Left ventricle myocardium inferior (tissue), 1 donor: ENCODE measurements around the gene TIPRL. TPM values are rescaled to one million over a fixed set of nuclear protein-coding genes. Genes with fewer than 3 reads are reported as not detected.

Source experiments
- DNase-seq: peaks from one replicate; pipeline ENCODE4 v3.0.0-alpha.2; 2020
- H3K27ac ChIP-seq: fragments of 200-600 bp; replicated peaks from 2 replicates; pipeline ENCODE4 v1.8.0; 2021
- H3K27me3 ChIP-seq: fragments of 200-600 bp; 2 replicates; pipeline ENCODE4 v1.8.0; 2021; ENCODE audit warnings: low read depth
- H3K36me3 ChIP-seq: fragments of 200-600 bp; 2 replicates; pipeline ENCODE4 v1.8.0; 2021
- H3K4me1 ChIP-seq: fragments of 200-600 bp; 2 replicates; pipeline ENCODE4 v1.8.0; 2021
- H3K4me3 ChIP-seq: fragments of 200-600 bp; 2 replicates; pipeline ENCODE4 v1.8.0; 2021; ENCODE audit warnings: mild to moderate bottlenecking, moderate library complexity
- H3K9me3 ChIP-seq: fragments of 200-600 bp; replicated peaks from 2 replicates; pipeline ENCODE4 v1.8.0; 2021
- CTCF ChIP-seq: fragments of 200-600 bp; IDR thresholded peaks from 2 replicates; pipeline ENCODE4 v1.8.0; 2021; ENCODE audit warnings: antibody characterized with exemption, mild to moderate bottlenecking, borderline replicate concordance
- intact Hi-C: fragments of 100-400 bp; cut with micrococcal nuclease; formaldehyde crosslinking; loops from one replicate; pipeline ENCODE4 v1.11.0; 2022
- total RNA-seq: library from RNA; stranded (reverse); fragmentation: NEBNext Ultra II Directional; extraction: Animal tissue kit (Norgen Biotek cat#: 25700); gene quantifications from one replicate; pipeline ENCODE4 v1.2.1, GENCODE V29; 2021
- donor health status: DM: no; HTN: yes; CAD: no; lungs with severe emphysema.

TIPRL gene
- total RNA-seq, 1 donor from 2014 or later: 28.3 TPM

- H3K36me3 ChIP-seq: no peaks in the 10 kb centered on the region
- no peak for DNase-seq
- no peak overlapping the region for H3K4me3 ChIP-seq
- peaks cover 11% of the 10 kb centered on the region for H3K4me1 ChIP-seq
- no peaks in the 10 kb centered on the region for H3K27me3 ChIP-seq
- intact Hi-C loops: no loop called here
- H3K9me3 ChIP-seq: no peaks in the 10 kb centered on the region
- TF ChIP-seq CTCF: no peak
- no peak overlapping the region for H3K27ac ChIP-seq
These were observed 36.8 kb upstream of the TIPRL start for GRCh38 chr1:168141871-168142385.

DNA sequence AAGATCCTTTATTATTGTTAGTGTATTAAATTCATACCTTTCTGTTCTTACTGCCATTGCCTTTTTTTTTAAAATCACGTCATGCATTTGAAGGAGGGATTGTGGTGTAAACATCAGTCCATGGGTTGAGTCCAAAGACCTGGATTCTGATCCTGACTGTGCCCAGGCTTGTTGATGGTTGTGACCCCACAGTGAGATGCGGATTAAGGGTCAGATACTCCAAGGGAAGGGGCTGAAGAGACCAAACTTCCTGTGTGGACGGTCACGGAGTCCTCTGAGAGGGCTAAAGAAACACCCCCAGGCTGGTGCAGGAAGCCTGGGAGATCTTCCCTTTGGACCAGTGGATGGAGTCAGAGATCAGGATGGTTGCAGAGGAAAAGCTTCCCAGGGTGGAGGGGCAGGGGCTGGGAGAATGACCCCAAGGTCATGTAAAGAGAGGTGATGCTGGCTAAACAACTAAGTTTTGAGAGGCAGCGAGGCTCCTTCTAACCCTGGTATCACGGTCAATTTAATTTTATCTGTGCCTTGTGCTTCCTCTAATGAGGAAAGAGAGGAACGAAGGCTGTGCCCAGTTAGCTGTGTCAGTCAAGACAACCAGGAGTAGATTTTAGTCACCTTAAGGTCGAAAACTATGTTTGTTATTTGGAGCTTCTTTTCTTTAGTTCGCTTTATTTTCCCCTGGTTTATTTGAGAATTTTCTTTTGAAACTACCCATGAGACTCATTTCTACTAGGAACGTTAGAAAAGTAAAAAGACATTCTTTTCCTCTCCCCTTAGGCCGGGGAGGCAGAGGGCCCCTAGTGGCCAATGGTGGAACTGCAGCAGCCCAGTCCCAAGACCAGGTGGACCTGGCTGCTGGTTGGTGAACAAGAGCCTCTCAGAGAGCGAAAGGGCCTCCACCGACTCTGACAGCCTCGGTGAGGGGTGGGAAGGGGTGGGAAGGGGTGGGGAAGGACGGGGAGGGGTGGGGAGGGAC lies 33.3 kb upstream of the TIPRL start:
- Histone ChIP-seq H3K36me3 (no peaks in the 10 kb centered on the region), H3K27ac (peak overlapping the region; percentile 30), H3K27me3 (no peaks in the 10 kb centered on the region), H3K4me1 (peaks cover 5% of the 10 kb centered on the region), H3K4me3 (no peak overlapping the region), H3K9me3 (no peaks in the 10 kb centered on the region)
- intact Hi-C loops: no loop called here
- TF ChIP-seq CTCF: peak; percentile 92
- peak; percentile 85 for DNase-seq

DNA sequence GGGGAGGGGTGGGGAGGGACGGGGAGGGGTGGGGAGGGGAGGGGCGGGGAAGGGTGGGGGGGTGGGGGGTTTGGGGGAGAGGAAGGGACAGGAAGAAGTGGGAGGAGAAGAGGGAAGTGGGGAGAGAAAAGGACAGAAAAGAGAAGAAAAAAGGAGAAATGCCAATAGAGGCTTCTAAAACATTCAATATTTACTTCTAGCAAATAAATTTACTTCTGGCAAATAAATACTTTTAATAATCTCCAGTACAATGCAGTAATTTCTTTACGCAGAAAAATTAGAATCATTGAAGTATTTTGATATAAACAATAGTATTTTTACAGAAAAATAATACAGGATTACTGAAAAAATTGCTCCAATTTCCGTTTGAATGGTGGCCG lies 32.6 kb upstream of the TIPRL start:
- intact Hi-C loops: no loop called here
- Histone ChIP-seq H3K4me3 (no peak overlapping the region), H3K36me3 (no peaks in the 10 kb centered on the region), H3K27ac (no peak overlapping the region), H3K27me3 (no peaks in the 10 kb centered on the region), H3K4me1 (peaks cover 6% of the 10 kb centered on the region), H3K9me3 (no peaks in the 10 kb centered on the region)
- DNase-seq: no peak
- no peak for TF ChIP-seq CTCF

DNA sequence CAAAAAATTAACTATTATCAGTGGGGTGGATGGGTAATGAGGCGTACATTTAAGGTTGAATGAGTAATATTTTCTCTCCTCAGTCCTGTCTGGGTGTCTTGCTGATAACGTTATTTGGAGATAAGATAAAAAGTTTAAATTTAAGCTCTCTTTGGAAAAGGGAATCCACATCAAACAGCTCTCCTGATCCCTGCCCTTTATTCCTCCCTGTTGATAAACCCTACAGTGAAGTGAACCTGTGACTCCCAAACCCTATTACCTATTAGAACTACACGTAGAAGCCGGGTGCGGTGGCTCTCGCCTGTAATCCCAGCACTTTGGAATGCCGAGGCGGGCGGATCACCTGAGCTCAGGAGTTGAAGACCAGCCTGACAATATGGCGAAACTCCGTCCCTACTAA lies 32.1 kb upstream of the TIPRL start:
- no peak overlapping the region for H3K4me3 ChIP-seq
- H3K9me3 ChIP-seq: no peaks in the 10 kb centered on the region
- H3K36me3 ChIP-seq: no peaks in the 10 kb centered on the region
- intact Hi-C loops: no loop called here
- no peak overlapping the region for H3K27ac ChIP-seq
- no peak for TF ChIP-seq CTCF
- no peak for DNase-seq
- no peaks in the 10 kb centered on the region for H3K27me3 ChIP-seq
- H3K4me1 ChIP-seq: peaks cover 8% of the 10 kb centered on the region

GRCh38 chr1:168148916-168149315 lies 29.8 kb upstream of the TIPRL start:
- TF ChIP-seq CTCF: no peak
- Histone ChIP-seq H3K4me1 (peaks cover 8% of the 10 kb centered on the region), H3K9me3 (no peaks in the 10 kb centered on the region), H3K27me3 (no peaks in the 10 kb centered on the region), H3K4me3 (no peak overlapping the region), H3K27ac (no peak overlapping the region), H3K36me3 (no peaks in the 10 kb centered on the region)
- no peak for DNase-seq
- intact Hi-C loops: no loop called here
